ENCODE results near the gene PLB1.

GRCh38 chr2:28618221-28619141 lies 122.6 kb downstream of the PLB1 start:
- TF ChIP-seq, protein P1, sequence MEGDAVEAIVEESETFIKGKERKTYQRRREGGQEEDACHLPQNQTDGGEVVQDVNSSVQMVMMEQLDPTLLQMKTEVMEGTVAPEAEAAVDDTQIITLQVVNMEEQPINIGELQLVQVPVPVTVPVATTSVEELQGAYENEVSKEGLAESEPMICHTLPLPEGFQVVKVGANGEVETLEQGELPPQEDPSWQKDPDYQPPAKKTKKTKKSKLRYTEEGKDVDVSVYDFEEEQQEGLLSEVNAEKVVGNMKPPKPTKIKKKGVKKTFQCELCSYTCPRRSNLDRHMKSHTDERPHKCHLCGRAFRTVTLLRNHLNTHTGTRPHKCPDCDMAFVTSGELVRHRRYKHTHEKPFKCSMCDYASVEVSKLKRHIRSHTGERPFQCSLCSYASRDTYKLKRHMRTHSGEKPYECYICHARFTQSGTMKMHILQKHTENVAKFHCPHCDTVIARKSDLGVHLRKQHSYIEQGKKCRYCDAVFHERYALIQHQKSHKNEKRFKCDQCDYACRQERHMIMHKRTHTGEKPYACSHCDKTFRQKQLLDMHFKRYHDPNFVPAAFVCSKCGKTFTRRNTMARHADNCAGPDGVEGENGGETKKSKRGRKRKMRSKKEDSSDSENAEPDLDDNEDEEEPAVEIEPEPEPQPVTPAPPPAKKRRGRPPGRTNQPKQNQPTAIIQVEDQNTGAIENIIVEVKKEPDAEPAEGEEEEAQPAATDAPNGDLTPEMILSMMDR (conservative IDR thresholded peaks at IDR 0.05; ENCODE audit: low read depth, low read length), result no peak
- TF ChIP-seq EZH2phosphoT487 (IDR thresholded peaks at IDR 0.05; ENCODE audit: borderline replicate concordance, low read length) (no peak), EZH2 (IDR thresholded peaks at IDR 0.05; ENCODE audit: low read length, unreplicated experiment) (no peak)
